Measurements from ENCODE around the gene CCDC85B. TPM values are rescaled to one million over a fixed set of nuclear protein-coding genes. Genes with fewer than 3 reads are reported as not detected.

The CCDC85B gene
- total and polyA plus RNA-seq, 8 donors = 7.0 to 68.9 (median 29.7) TPM

- peaks cover 43 to 88% (median 78%) of the 10 kb centered on the region in 4 donors for H3K36me3 ChIP-seq
- no peak overlapping the region for H3K27ac ChIP-seq
- H3K4me3 ChIP-seq = no peak overlapping the region
- no peak for DNase-seq
- no peaks in the 10 kb centered on the region for H3K27me3 ChIP-seq
- intact Hi-C loops (cut with DNase I; ENCODE audit: low total_unique reads) = no loop called here
- H3K4me1 ChIP-seq = peaks cover 14 to 58% (median 35%) of the 10 kb centered on the region in 4 donors
- H3K9me3 ChIP-seq = no peaks in the 10 kb centered on the region
- TF ChIP-seq EP300 (IDR thresholded peaks at IDR 0.05) = no peak
- TF ChIP-seq, protein P1, sequence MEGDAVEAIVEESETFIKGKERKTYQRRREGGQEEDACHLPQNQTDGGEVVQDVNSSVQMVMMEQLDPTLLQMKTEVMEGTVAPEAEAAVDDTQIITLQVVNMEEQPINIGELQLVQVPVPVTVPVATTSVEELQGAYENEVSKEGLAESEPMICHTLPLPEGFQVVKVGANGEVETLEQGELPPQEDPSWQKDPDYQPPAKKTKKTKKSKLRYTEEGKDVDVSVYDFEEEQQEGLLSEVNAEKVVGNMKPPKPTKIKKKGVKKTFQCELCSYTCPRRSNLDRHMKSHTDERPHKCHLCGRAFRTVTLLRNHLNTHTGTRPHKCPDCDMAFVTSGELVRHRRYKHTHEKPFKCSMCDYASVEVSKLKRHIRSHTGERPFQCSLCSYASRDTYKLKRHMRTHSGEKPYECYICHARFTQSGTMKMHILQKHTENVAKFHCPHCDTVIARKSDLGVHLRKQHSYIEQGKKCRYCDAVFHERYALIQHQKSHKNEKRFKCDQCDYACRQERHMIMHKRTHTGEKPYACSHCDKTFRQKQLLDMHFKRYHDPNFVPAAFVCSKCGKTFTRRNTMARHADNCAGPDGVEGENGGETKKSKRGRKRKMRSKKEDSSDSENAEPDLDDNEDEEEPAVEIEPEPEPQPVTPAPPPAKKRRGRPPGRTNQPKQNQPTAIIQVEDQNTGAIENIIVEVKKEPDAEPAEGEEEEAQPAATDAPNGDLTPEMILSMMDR (IDR thresholded peaks at IDR 0.05) = no peak
- 75 to 91% (median 85%) methylated on average over 9 of the region's 9 CpGs for WGBS, 5 donors
Observed at GRCh38 chr11:65865550-65866172, 24.8 kb upstream of the CCDC85B start.

- no peak for DNase-seq
- Histone ChIP-seq H3K9me3 (no peaks in the 10 kb centered on the region), H3K4me3 (no peak overlapping the region), H3K4me1 (peaks cover 18 to 59% (median 36%) of the 10 kb centered on the region in 4 donors), H3K27me3 (no peaks in the 10 kb centered on the region), H3K27ac (no peak overlapping the region), H3K36me3 (peaks cover 43 to 91% (median 79%) of the 10 kb centered on the region in 4 donors)
- TF ChIP-seq, protein P1 (IDR thresholded peaks at IDR 0.05) = no peak
- TF ChIP-seq POLR2A (IDR thresholded peaks at IDR 0.05) = no peak
- no peak for TF ChIP-seq POLR2AphosphoS5 (IDR thresholded peaks at IDR 0.05)
- no peak for TF ChIP-seq EP300 (IDR thresholded peaks at IDR 0.05)
- WGBS, 5 donors = 83 to 89% (median 86%) methylated on average over 18 to 21 of the region's 21 CpGs
- intact Hi-C loops (cut with DNase I; ENCODE audit: low total_unique reads) = no loop called here
Observed at GRCh38 chr11:65866509-65867283, 23.8 kb upstream of the CCDC85B start.

GRCh38 chr11:65867284-65868071, 23.0 kb upstream of the CCDC85B start:
- H3K4me1 ChIP-seq = peaks cover 20 to 58% (median 34%) of the 10 kb centered on the region in 4 donors
- DNase-seq = no peak
- H3K36me3 ChIP-seq = peaks cover 37 to 83% (median 71%) of the 10 kb centered on the region in 4 donors
- 60 to 71% (median 63%) methylated on average over 27 to 29 of the region's 29 CpGs for WGBS, 5 donors
- H3K9me3 ChIP-seq = no peaks in the 10 kb centered on the region
- no peak overlapping the region for H3K4me3 ChIP-seq
- intact Hi-C loops (cut with DNase I; ENCODE audit: low total_unique reads) = no loop called here
- H3K27ac ChIP-seq = no peak overlapping the region
- TF ChIP-seq POLR2AphosphoS5 (IDR thresholded peaks at IDR 0.05) (no peak), EP300 (IDR thresholded peaks at IDR 0.05) (no peak), POLR2A (IDR thresholded peaks at IDR 0.05) (no peak)
- TF ChIP-seq, protein P1 (IDR thresholded peaks at IDR 0.05) = no peak
- H3K27me3 ChIP-seq = no peaks in the 10 kb centered on the region

- peaks cover 26 to 56% (median 36%) of the 10 kb centered on the region in 4 donors for H3K4me1 ChIP-seq
- H3K9me3 ChIP-seq = no peaks in the 10 kb centered on the region
- H3K4me3 ChIP-seq = no peak overlapping the region
- H3K27me3 ChIP-seq = no peaks in the 10 kb centered on the region
- no peak for DNase-seq
- TF ChIP-seq, protein P1 (IDR thresholded peaks at IDR 0.05) = no peak
- no peak for TF ChIP-seq POLR2A (IDR thresholded peaks at IDR 0.05)
- no peak for TF ChIP-seq EP300 (IDR thresholded peaks at IDR 0.05)
- no peak for TF ChIP-seq POLR2AphosphoS5 (IDR thresholded peaks at IDR 0.05)
- intact Hi-C loops (cut with DNase I; ENCODE audit: low total_unique reads) = no loop called here
- H3K36me3 ChIP-seq = peaks cover 30 to 76% (median 64%) of the 10 kb centered on the region in 4 donors
- 81 to 87% (median 84%) methylated on average over 14 to 19 of the region's 19 CpGs for WGBS, 5 donors
- peak overlapping the region in 1 of 5 donors; percentile 20 for H3K27ac ChIP-seq
Observed at GRCh38 chr11:65868076-65868667, 22.3 kb upstream of the CCDC85B start.
